GM21360 (cell line): Measurements from ENCODE around the gene CNN1.

Experiments
- ATAC-seq: cut with Tn5 transposase; IDR thresholded peaks from one replicate; pipeline ENCODE4 v1.9.1; 2021; ENCODE audit warnings: mild to moderate bottlenecking, moderate library complexity; ENCODE audit not compliant: unreplicated experiment

CNN1 gene

GRCh38 chr19:11534538-11534937, 4.1 kb upstream of the CNN1 start:
- ATAC-seq: no peak

- ATAC-seq: no peak
Observed at GRCh38 chr19:11534948-11535347, 3.7 kb upstream of the CNN1 start.

- peak; percentile 69 for ATAC-seq
Observed at GRCh38 chr19:11535792-11536595, 2.7 kb upstream of the CNN1 start.

- no peak for ATAC-seq
Observed at GRCh38 chr19:11539495-11540365, 1.1 kb downstream of the CNN1 start.

GRCh38 chr19:11540645-11541044, 2.0 kb downstream of the CNN1 start:
- no peak for ATAC-seq

GRCh38 chr19:11541238-11541637, 2.6 kb downstream of the CNN1 start:
- ATAC-seq: no peak

GRCh38 chr19:11547929-11548700, 9.5 kb downstream of the CNN1 start:
- no peak for ATAC-seq

- no peak for ATAC-seq
Observed at GRCh38 chr19:11549386-11549953, 10.8 kb downstream of the CNN1 start.

GRCh38 chr19:11550265-11550664, 11.6 kb downstream of the CNN1 start:
- no peak for ATAC-seq

- ATAC-seq: no peak
Observed at GRCh38 chr19:11551603-11552235, 13.1 kb downstream of the CNN1 start.

GRCh38 chr19:11552666-11553372, 14.2 kb downstream of the CNN1 start:
- no peak for ATAC-seq

GRCh38 chr19:11554160-11554559, 15.5 kb downstream of the CNN1 start:
- ATAC-seq: no peak

- ATAC-seq: no peak
Observed at GRCh38 chr19:11555246-11555645, 16.6 kb downstream of the CNN1 start.

GRCh38 chr19:11556634-11557420, 18.2 kb downstream of the CNN1 start:
- ATAC-seq: no peak

- peak; percentile 72 for ATAC-seq
Observed at GRCh38 chr19:11558881-11559828, 20.5 kb downstream of the CNN1 start, which contains the start of gene ELOF1. Gene ELOF1, minus strand, starts transcription at chr19:11559230. Its CDS starts 4,883 bp downstream, at chr19:11554347.

- ATAC-seq: peak; percentile 42
Observed at GRCh38 chr19:11560404-11561051, 21.9 kb downstream of the CNN1 start.

- ATAC-seq: no peak
Observed at GRCh38 chr19:11563532-11563931, 24.9 kb downstream of the CNN1 start.
